ENCODE results near the gene MYCBPAP.

The MYCBPAP gene

GRCh38 chr17:50537721-50538548 lies 29.7 kb downstream of the MYCBPAP start:
- DNase-seq (ENCODE audit: low spot score) = no peak
- ChIA-PET CTCF (interaction anchor here (0.6 to 1.2 kb wide), 2 partner anchors 55 to 59 kb away, joined by 3 read pairs; no protein-coding TSS in a partner anchor), POLR2A (ENCODE audit: low non-redundant PET) (no interaction called here)
- no peak for TF ChIP-seq CTCF (conservative IDR thresholded peaks at IDR 0.05; ENCODE audit: low read depth)
- peak overlapping the region; percentile 83 for H3K27ac ChIP-seq

DNA sequence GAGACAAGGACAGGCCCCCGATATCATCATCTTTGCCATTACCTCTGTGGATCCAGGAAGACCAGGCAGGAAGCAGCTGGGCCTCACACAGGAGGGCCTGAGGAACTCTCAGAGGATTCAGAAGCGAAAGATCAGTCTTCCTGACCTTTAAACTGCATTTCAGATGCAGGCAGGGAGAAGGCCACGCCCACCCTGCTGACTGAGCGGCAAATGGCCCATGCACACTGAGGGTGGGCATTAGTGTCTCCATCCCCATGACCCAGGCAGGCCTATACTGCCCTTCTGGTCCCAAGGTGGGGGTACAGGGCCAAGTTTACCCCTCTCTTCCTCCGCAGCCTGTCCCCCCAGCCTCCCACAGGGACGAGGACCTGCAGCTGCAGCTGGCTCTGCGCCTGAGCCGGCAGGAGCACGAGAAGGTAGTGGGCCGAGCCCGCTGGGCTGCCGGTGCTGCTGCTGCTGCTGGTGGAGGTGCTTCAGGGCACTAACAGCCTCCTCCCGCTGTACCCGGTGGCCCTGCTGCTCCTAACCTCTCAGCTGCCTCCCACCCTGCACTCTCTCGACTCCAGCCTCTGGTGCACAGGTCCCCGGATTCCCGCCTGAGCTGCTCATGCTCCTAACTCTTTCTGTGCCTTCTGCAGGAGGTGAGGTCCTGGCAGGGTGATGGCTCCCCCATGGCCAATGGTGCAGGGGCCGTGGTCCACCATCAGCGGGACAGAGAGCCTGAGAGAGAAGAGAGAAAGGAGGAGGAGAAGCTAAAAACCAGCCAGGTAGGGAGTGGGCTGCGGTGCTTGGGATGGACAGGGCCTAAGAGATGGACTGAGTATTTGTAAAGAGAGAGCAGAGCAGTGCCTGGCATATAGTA lies 30.5 kb downstream of the MYCBPAP start:
- ChIA-PET CTCF (interaction anchor here (0.6 kb wide), 1 partner anchor 56 kb away, joined by 3 read pairs; no protein-coding TSS in a partner anchor), POLR2A (ENCODE audit: low non-redundant PET) (no interaction called here)
- DNase-seq (ENCODE audit: low spot score) = no peak
- TF ChIP-seq CTCF (conservative IDR thresholded peaks at IDR 0.05; ENCODE audit: low read depth) = no peak
- H3K27ac ChIP-seq = peak overlapping the region; percentile 83

DNA sequence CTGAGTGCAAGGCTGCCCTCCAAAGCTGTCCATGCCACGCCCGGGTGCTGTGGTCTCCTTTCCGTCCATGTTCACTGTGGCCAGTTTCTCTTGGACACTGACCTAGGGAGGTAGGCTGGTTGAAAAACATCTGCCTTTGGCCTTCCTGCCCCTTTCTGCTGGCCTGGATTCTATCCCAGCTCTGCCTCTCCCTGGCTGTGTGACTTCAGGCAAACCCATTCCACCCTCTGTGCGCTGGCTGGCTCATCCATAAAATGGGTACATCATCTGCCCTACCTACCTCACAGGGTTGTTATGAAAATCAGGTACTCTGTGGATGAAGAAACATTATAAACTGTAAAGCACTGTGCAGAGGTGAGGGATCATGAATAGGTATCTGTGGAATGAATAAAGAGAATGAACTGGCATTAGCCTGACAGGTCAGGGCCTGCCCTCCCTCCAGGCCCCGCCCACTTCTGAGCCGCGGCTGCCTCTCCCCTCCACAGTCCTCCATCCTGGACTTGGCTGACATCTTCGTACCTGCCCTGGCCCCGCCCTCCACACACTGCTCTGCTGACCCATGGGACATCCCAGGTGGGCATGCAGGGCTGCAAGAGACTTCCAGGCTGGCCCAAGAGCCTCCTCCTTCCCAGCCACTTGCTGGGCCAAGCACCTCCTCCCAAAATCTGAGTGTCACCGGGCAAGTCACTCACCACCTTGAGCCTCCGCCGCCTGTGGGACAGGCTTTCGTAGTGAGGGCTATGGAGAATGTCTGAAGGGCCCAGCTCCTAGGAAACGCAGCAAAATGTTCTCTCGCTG lies 31.7 kb downstream of the MYCBPAP start:
- POLR2A ChIA-PET (ENCODE audit: low non-redundant PET) = interaction anchor here (0.6 to 1.0 kb wide), 2 partner anchors 52 to 631 kb away, joined by 3 to 5 read pairs; no protein-coding TSS in a partner anchor
- TF ChIP-seq CTCF (conservative IDR thresholded peaks at IDR 0.05; ENCODE audit: low read depth) = no peak
- CTCF ChIA-PET = no interaction called here
- H3K27ac ChIP-seq = peak overlapping the region; percentile 83
- DNase-seq (ENCODE audit: low spot score) = peak; percentile 89

GRCh38 chr17:50540560-50541401 lies 32.5 kb downstream of the MYCBPAP start:
- DNase-seq (ENCODE audit: low spot score) = no peak
- no peak for TF ChIP-seq CTCF (conservative IDR thresholded peaks at IDR 0.05; ENCODE audit: low read depth)
- peak overlapping the region; percentile 83 for H3K27ac ChIP-seq
- CTCF ChIA-PET = interaction anchor here (0.6 to 1.9 kb wide), 4 partner anchors 18 to 159 kb away, joined by 4 to 9 read pairs (median 4); partner anchors contain the start of gene LRRC59
- POLR2A ChIA-PET (ENCODE audit: low non-redundant PET) = interaction anchor here (0.6 to 1.0 kb wide), 2 partner anchors 53 to 514 kb away, joined by 3 read pairs; no protein-coding TSS in a partner anchor

- ChIA-PET CTCF (interaction anchor here (0.6 to 1.9 kb wide), 6 partner anchors 10 to 271 kb away, joined by 3 to 9 read pairs (median 4); partner anchors contain the start of gene LRRC59), POLR2A (ENCODE audit: low non-redundant PET) (interaction anchor here (1.0 kb wide), 1 partner anchor 54 kb away, joined by 3 read pairs; no protein-coding TSS in a partner anchor)
- TF ChIP-seq CTCF (conservative IDR thresholded peaks at IDR 0.05; ENCODE audit: low read depth) = no peak
- peak overlapping the region; percentile 83 for H3K27ac ChIP-seq
- DNase-seq (ENCODE audit: low spot score) = no peak
These were observed 33.1 kb downstream of the MYCBPAP start for GRCh38 chr17:50541402-50541715.
